NB4 (cell line): ENCODE data around the gene ERFL.

ENCODE experiments used
- DNase-seq: peaks from one replicate; pipeline ENCODE4 v3.0.0; 2010; ENCODE audit warnings: low read depth
- H3K4me3 ChIP-seq: one replicate; pipeline ENCODE4 v1.5.1; 2011; ENCODE audit warnings: mild to moderate bottlenecking, low read depth, low read length, moderate library complexity
- CTCF ChIP-seq: IDR thresholded peaks from one replicate; pipeline ENCODE4 v1.5.1; 2012; ENCODE audit warnings: low read depth, low read length
- MAX ChIP-seq: IDR thresholded peaks from 2 replicates; pipeline ENCODE4 v1.6.1; 2011; ENCODE audit warnings: low read depth, low read length
- MYC ChIP-seq: IDR thresholded peaks from 2 replicates; pipeline ENCODE4 v1.6.1; 2011; ENCODE audit warnings: low read depth, low read length
- POLR2A ChIP-seq: IDR thresholded peaks from 2 replicates; pipeline ENCODE4 v1.6.1; 2011; ENCODE audit warnings: mild to moderate bottlenecking; ENCODE audit not compliant: insufficient read length; ENCODE audit errors: extremely low read depth

Gene ERFL

GRCh38 chr19:41902594-41902993 lies 25.7 kb downstream of the ERFL start:
- no peak overlapping the region for H3K4me3 ChIP-seq
- no peak for TF ChIP-seq POLR2A
- no peak for TF ChIP-seq CTCF
- TF ChIP-seq MAX, result no peak
- TF ChIP-seq MYC, result no peak
- no peak for DNase-seq

GRCh38 chr19:41901707-41902360 lies 26.4 kb downstream of the ERFL start:
- TF ChIP-seq MYC, result no peak
- no peak for TF ChIP-seq CTCF
- TF ChIP-seq MAX, result no peak
- TF ChIP-seq POLR2A, result no peak
- no peak overlapping the region for H3K4me3 ChIP-seq
- no peak for DNase-seq

- no peak for TF ChIP-seq CTCF
- H3K4me3 ChIP-seq, result no peak overlapping the region
- no peak for DNase-seq
Measured at GRCh38 chr19:41898235-41898634, 30.0 kb downstream of the ERFL start.

GRCh38 chr19:41897820-41898219 lies 30.4 kb downstream of the ERFL start:
- TF ChIP-seq MYC, result no peak
- TF ChIP-seq POLR2A, result no peak
- no peak for TF ChIP-seq MAX
- TF ChIP-seq CTCF, result no peak

GRCh38 chr19:41897181-41897580 lies 31.1 kb downstream of the ERFL start:
- DNase-seq, result no peak
- H3K4me3 ChIP-seq, result no peak overlapping the region
- TF ChIP-seq CTCF (no peak), POLR2A (no peak), MYC (no peak), MAX (no peak)

More at GRCh38 chr19:41897820-41898219, 30.4 kb downstream of the ERFL start:
- H3K4me3 ChIP-seq, result no peak overlapping the region
- DNase-seq, result no peak

- H3K4me3 ChIP-seq, result no peak overlapping the region
- DNase-seq, result no peak
- no peak for TF ChIP-seq CTCF
- no peak for TF ChIP-seq MYC
- no peak for TF ChIP-seq MAX
- no peak for TF ChIP-seq POLR2A
Measured at GRCh38 chr19:41896581-41896942, 31.7 kb downstream of the ERFL start.
